ENCODE data around the gene WDR53. TPM values are rescaled to one million over a fixed set of nuclear protein-coding genes. Genes with fewer than 3 reads are reported as not detected.
A peak's percentile ranks its signal among the peaks of the same experiment; 100 is the strongest.
"Not testable (repeated sequence)": the region's sequence is repeated elsewhere in the genome, so short reads cannot be mapped to it uniquely, and the experiment has no call there.

Gene WDR53
- polyA plus RNA-seq, 5 donors = 14.6 to 19.6 (median 16.6) TPM

GRCh38 chr3:196563721-196564225 lies 4.6 kb downstream of the WDR53 start:
- no peak for DNase-seq

- DNase-seq = no peak
Observed at GRCh38 chr3:196559826-196560225, 8.5 kb downstream of the WDR53 start.

GRCh38 chr3:196558476-196558875 lies 9.9 kb downstream of the WDR53 start:
- DNase-seq = no peak

GRCh38 chr3:196557236-196557635 lies 11.1 kb downstream of the WDR53 start:
- no peak for DNase-seq

GRCh38 chr3:196555295-196555694 lies 13.1 kb downstream of the WDR53 start:
- no peak for DNase-seq

GRCh38 chr3:196554205-196554604 lies 14.1 kb downstream of the WDR53 start:
- no peak for DNase-seq

- no peak for DNase-seq
Observed at GRCh38 chr3:196553551-196553950, 14.8 kb downstream of the WDR53 start.

- DNase-seq = no peak
Observed at GRCh38 chr3:196552253-196552652, 16.1 kb downstream of the WDR53 start.

GRCh38 chr3:196550172-196550571 lies 18.2 kb downstream of the WDR53 start:
- not testable (repeated sequence) for DNase-seq

- not testable (repeated sequence) for DNase-seq
Observed at GRCh38 chr3:196549312-196549711, 19.0 kb downstream of the WDR53 start.

- DNase-seq = no peak
Observed at GRCh38 chr3:196547067-196547466, 21.3 kb downstream of the WDR53 start.

- DNase-seq = no peak
Observed at GRCh38 chr3:196546537-196546936, 21.8 kb downstream of the WDR53 start.

GRCh38 chr3:196544491-196544992 lies 23.8 kb downstream of the WDR53 start:
- DNase-seq = no peak

- no peak for DNase-seq
Observed at GRCh38 chr3:196541684-196542445, 26.5 kb downstream of the WDR53 start.

- peak in 1 of 2 donors; percentile 2 for DNase-seq
Observed at GRCh38 chr3:196537319-196537984, 30.9 kb downstream of the WDR53 start.

GRCh38 chr3:196533260-196533681 lies 35.1 kb downstream of the WDR53 start:
- no peak for DNase-seq

GRCh38 chr3:196531418-196531817 lies 36.9 kb downstream of the WDR53 start:
- DNase-seq = no peak

GRCh38 chr3:196528639-196529233 lies 39.6 kb downstream of the WDR53 start:
- DNase-seq = peak; percentile 46 to 63

- no peak for DNase-seq
Observed at GRCh38 chr3:196525141-196525540, 43.2 kb downstream of the WDR53 start.

- no peak for DNase-seq
Observed at GRCh38 chr3:196524527-196524926, 43.8 kb downstream of the WDR53 start.

GRCh38 chr3:196523841-196524240 lies 44.5 kb downstream of the WDR53 start:
- DNase-seq = no peak

- DNase-seq = not testable (repeated sequence)
Observed at GRCh38 chr3:196521291-196521690, 47.1 kb downstream of the WDR53 start.

- DNase-seq = no peak
Observed at GRCh38 chr3:196519718-196520082, 48.7 kb downstream of the WDR53 start.

Measured in right lung (tissue), 5 donors.